H1 (cell line): Measurements from ENCODE around the gene GRM8. TPM values are rescaled to one million over a fixed set of nuclear protein-coding genes. Genes with fewer than 3 reads are reported as not detected.

Source experiments
- CTCF ChIA-PET: fragments of 300-600 bp; sonication (Branson Sonifier 250); formaldehyde crosslinking; loops from one replicate; lab custom pipeline; 2021; ENCODE audit not compliant: partially characterized antibody; lab: Charles Lee
- POLR2A ChIA-PET: fragments of 300-600 bp; sonication (Branson Sonifier 250); formaldehyde crosslinking; loops from one replicate; lab custom pipeline; 2021; ENCODE audit warnings: inconsistent platforms; ENCODE audit not compliant: partially characterized antibody; lab: Charles Lee
- DNase-seq, 2 experiments: peaks; one replicate each; pipeline versions ENCODE4 v3.0.0 to v3.0.0-alpha.2; 2010 to 2022; ENCODE audit warnings: low spot score in 2 of 2, low read depth in 1 of 2, mixed read lengths in 1 of 2
- FAIRE-seq: peaks from 2 replicates; lab custom pipeline; 2011; peaks lifted over from hg19 to GRCh38; lab: Jason Lieb, UNC
- H2AFZ ChIP-seq: 2 replicates; pipeline ENCODE4 v1.8.1; 2012; ENCODE audit warnings: low read length, inconsistent platforms
- H2AK5ac ChIP-seq: 2 replicates; pipeline ENCODE4 v1.6.1; 2013; ENCODE audit warnings: low read depth, low read length
- H2BK120ac ChIP-seq: replicated peaks from 2 replicates; pipeline ENCODE3; 2013; ENCODE audit warnings: low read depth, low read length, inconsistent platforms
- H2BK12ac ChIP-seq: 2 replicates; pipeline ENCODE4 v1.6.1; 2013; ENCODE audit warnings: low read depth, low read length
- H2BK15ac ChIP-seq: 2 replicates; pipeline ENCODE4 v1.6.1; 2013; ENCODE audit warnings: low read length
- H2BK20ac ChIP-seq: 2 replicates; pipeline ENCODE4 v1.6.1; 2013; ENCODE audit warnings: low read length
- H2BK5ac ChIP-seq: 2 replicates; pipeline ENCODE4 v1.6.1; 2013; ENCODE audit warnings: low read depth, low read length
- H3K14ac ChIP-seq: 2 replicates; pipeline ENCODE4 v1.6.1; 2013; ENCODE audit warnings: inconsistent platforms; ENCODE audit not compliant: insufficient read length
- H3K18ac ChIP-seq: 2 replicates; pipeline ENCODE4 v1.6.1; 2013; ENCODE audit warnings: low read length; ENCODE audit errors: extremely low read depth
- H3K23ac ChIP-seq: 2 replicates; pipeline ENCODE4 v1.6.1; 2013; ENCODE audit warnings: inconsistent platforms; ENCODE audit not compliant: insufficient read length
- H3K23me2 ChIP-seq: 2 replicates; pipeline ENCODE4 v1.6.1; 2013; ENCODE audit warnings: low read depth, low read length
- H3K27ac ChIP-seq: 2 replicates; pipeline ENCODE4 v1.6.1; 2011; ENCODE audit warnings: low read depth, low read length, inconsistent platforms
- H3K27me3 ChIP-seq, 4 experiments: replicated peaks in 1 of 4; 1 replicate in 1 of 4; 2 replicates in 3 of 4; pipeline versions ENCODE4 v1.6.1 to v1.8.1; 2011 to 2013; ENCODE audit warnings: low read length in 3 of 4, mild to moderate bottlenecking in 3 of 4, inconsistent platforms in 2 of 4, mixed read lengths in 2 of 4, moderate library complexity in 1 of 4; ENCODE audit not compliant: control insufficient read depth in 3 of 4, insufficient read depth in 3 of 4; ENCODE audit errors: extremely low read depth in 1 of 4
- H3K36me3 ChIP-seq, 4 experiments: 2 replicates each; pipeline versions ENCODE4 v1.6.1 to v1.8.1; 2011 to 2013; ENCODE audit warnings: mild to moderate bottlenecking in 4 of 4, low read length in 3 of 4, moderate library complexity in 2 of 4, control low read depth in 1 of 4, inconsistent platforms in 1 of 4; ENCODE audit not compliant: insufficient read depth in 4 of 4, control insufficient read depth in 2 of 4
- H3K4ac ChIP-seq: replicated peaks from 2 replicates; pipeline ENCODE3; 2013; ENCODE audit warnings: low read length, low read depth, mixed read lengths, inconsistent platforms; ENCODE audit not compliant: insufficient read length
- H3K4me1 ChIP-seq, 4 experiments: replicated peaks in 1 of 4; 1 replicate in 1 of 4; 2 replicates in 3 of 4; pipeline versions ENCODE4 v1.6.1 to v1.8.1; 2011 to 2013; ENCODE audit warnings: low read length in 3 of 4, inconsistent platforms in 2 of 4, mixed read lengths in 1 of 4; ENCODE audit not compliant: insufficient read depth in 4 of 4, control insufficient read depth in 3 of 4
- H3K4me2 ChIP-seq, 2 experiments: 2 replicates each; pipeline versions ENCODE4 v1.6.1 to v1.8.1; 2011 to 2013; ENCODE audit warnings: low read depth in 2 of 2, low read length in 2 of 2, control low read depth in 1 of 2, inconsistent platforms in 1 of 2, mild to moderate bottlenecking in 1 of 2; ENCODE audit not compliant: insufficient read depth in 1 of 2
- H3K4me3 ChIP-seq, 4 experiments: fragments of 200-600, 300-600 bp in 1 of 4; sonication (generic), shearing (Covaris generic), sonication (Bioruptor Twin) in 1 of 4; 2 replicates each; pipeline versions ENCODE4 v1.5.1 to v1.8.1; 2011 to 2016; ENCODE audit warnings: low read length in 4 of 4, low read depth in 3 of 4, control low read depth in 2 of 4, inconsistent platforms in 2 of 4, mild to moderate bottlenecking in 2 of 4, mixed read lengths in 1 of 4, moderate library complexity in 1 of 4; ENCODE audit not compliant: insufficient read depth in 2 of 4; ENCODE audit errors: extremely low read depth in 1 of 4
- H3K56ac ChIP-seq: replicated peaks from 2 replicates; pipeline ENCODE3; 2013; ENCODE audit warnings: low read depth, mild to moderate bottlenecking, mixed read lengths, low read length, inconsistent platforms; ENCODE audit not compliant: insufficient read length
- H3K79me1 ChIP-seq: 2 replicates; pipeline ENCODE4 v1.6.1; 2013; ENCODE audit warnings: low read depth, low read length, control low read depth
- H3K79me2 ChIP-seq, 2 experiments: 2 replicates each; pipeline versions ENCODE4 v1.6.1 to v1.8.1; 2012 to 2013; ENCODE audit warnings: low read length in 2 of 2, mild to moderate bottlenecking in 2 of 2, inconsistent platforms in 1 of 2; ENCODE audit not compliant: insufficient read depth in 2 of 2, control insufficient read depth in 1 of 2
- H3K9ac ChIP-seq, 4 experiments: replicated peaks in 1 of 4; 1 replicate in 1 of 4; 2 replicates in 3 of 4; pipeline versions ENCODE4 v1.6.1 to v1.8.1; 2011 to 2013; ENCODE audit warnings: low read depth in 3 of 4, low read length in 3 of 4, control low read depth in 2 of 4, mild to moderate bottlenecking in 2 of 4, moderate library complexity in 2 of 4, inconsistent platforms in 1 of 4; ENCODE audit errors: extremely low read depth in 1 of 4
- H3K9me3 ChIP-seq, 2 experiments: 2 replicates each; pipeline versions ENCODE4 v1.6.1 to v1.8.1; 2012 to 2013; ENCODE audit warnings: mild to moderate bottlenecking in 2 of 2, moderate library complexity in 2 of 2, control low read depth in 1 of 2, inconsistent platforms in 1 of 2, low read depth in 1 of 2, low read length in 1 of 2, mixed read lengths in 1 of 2; ENCODE audit not compliant: insufficient read depth in 2 of 2
- H4K20me1 ChIP-seq, 2 experiments: replicated peaks in 1 of 2; 2 replicates each; pipeline versions ENCODE3 to v1.8.1; 2011 to 2013; ENCODE audit warnings: inconsistent platforms in 2 of 2, low read length in 2 of 2, mild to moderate bottlenecking in 1 of 2; ENCODE audit not compliant: insufficient read depth in 2 of 2, control insufficient read depth in 1 of 2
- H4K5ac ChIP-seq: 2 replicates; pipeline ENCODE4 v1.6.1; 2013; ENCODE audit warnings: low read length, low read depth, mixed read lengths, inconsistent platforms; ENCODE audit not compliant: insufficient read length
- H4K8ac ChIP-seq: 2 replicates; pipeline ENCODE4 v1.8.0; 2013; ENCODE audit warnings: mild to moderate bottlenecking, moderate library complexity, low read length, inconsistent platforms; ENCODE audit not compliant: insufficient read depth; ENCODE audit errors: extremely low read depth
- H4K91ac ChIP-seq: replicated peaks from 2 replicates; pipeline ENCODE3; 2013; ENCODE audit warnings: low read length, mixed read lengths, inconsistent platforms; ENCODE audit not compliant: insufficient read length
- CBX5 ChIP-seq: fragments of 300-800, 300-1000 bp; sonication (generic); IDR thresholded peaks from 2 replicates; pipeline ENCODE4 v1.7.1; 2016; ENCODE audit warnings: antibody characterized with exemption, low read length, low read depth
- EP300 ChIP-seq, 2 experiments: IDR thresholded peaks; 1 replicate in 1 of 2; 2 replicates in 1 of 2; pipeline ENCODE4 v1.6.1; 2011 to 2012; ENCODE audit warnings: low read depth in 2 of 2, low read length in 2 of 2, mild to moderate bottlenecking in 2 of 2, borderline replicate concordance in 1 of 2, inconsistent platforms in 1 of 2, moderate library complexity in 1 of 2
- KDM5A ChIP-seq: fragments of 200-600 bp; IDR thresholded peaks from 2 replicates; pipeline ENCODE4 v1.7.1; 2012; ENCODE audit warnings: mild to moderate bottlenecking, low read length, inconsistent platforms, mixed read lengths
- MAX ChIP-seq: IDR thresholded peaks from 2 replicates; pipeline ENCODE4 v1.6.1; 2012; ENCODE audit warnings: inconsistent platforms
- POU5F1 ChIP-seq: IDR thresholded peaks from 2 replicates; pipeline ENCODE4 v1.6.1; 2011; ENCODE audit warnings: low read depth, mild to moderate bottlenecking, low read length, moderate library complexity
- SIRT6 ChIP-seq: IDR thresholded peaks from one replicate; pipeline ENCODE4 v1.7.1; 2012; ENCODE audit warnings: low read length, inconsistent platforms
- TAF7 ChIP-seq: optimal IDR thresholded peaks from 2 replicates; pipeline ENCODE3; 2011; ENCODE audit warnings: low read depth, mild to moderate bottlenecking, inconsistent platforms, low read length, moderate library complexity, borderline replicate concordance
- YY1 ChIP-seq: IDR thresholded peaks from 2 replicates; pipeline ENCODE4 v1.6.1; 2011; ENCODE audit warnings: low read depth, mild to moderate bottlenecking, low read length
- WGBS, 2 experiments: shearing (Covaris generic) in 1 of 2; methylation state at CpG; one replicate each; pipeline versions ENCODE4 v1.1.6 to v1.1.7; 2013 to 2015; ENCODE audit warnings: low lambda C conversion rate in 2 of 2, mixed read lengths in 2 of 2, inconsistent platforms in 1 of 2, low coverage in 1 of 2, missing lambda C conversion rate in 1 of 2; ENCODE audit not compliant: insufficient replicate concordance in 2 of 2, insufficient coverage in 1 of 2, insufficient read length in 1 of 2; ENCODE audit errors: extremely low coverage in 1 of 2, missing lambda C conversion rate in 1 of 2; 5-methylcytosine and 5-hydroxymethylcytosine counted together
- polyA plus RNA-seq, 7 experiments: library from polyadenylated mRNA; depleted of rRNA in 3 of 7; stranded (reverse) in 5 of 7; unstranded in 2 of 7; fragments of >200 nt in 5 of 7; fragments of 200-250 nt in 2 of 7; gene quantifications; 1 replicate in 5 of 7; 2 replicates in 1 of 7; 4 replicates in 1 of 7; pipeline versions ENCODE4 v1.2.1 to v1.2.3, GENCODE V29; 2011 to 2013; ENCODE audit warnings: missing spikeins in 2 of 7, mixed read lengths in 2 of 7
- total RNA-seq: library from RNA; stranded (reverse); fragmentation: NEBNext Ultra II Directional; extraction: Animal tissue kit (Norgen Biotek cat#: 25700); gene quantifications from 2 replicates; pipeline ENCODE4 v1.2.1, GENCODE V29; 2021

GRM8 gene
- total and polyA plus RNA-seq, 2 of the 8 experiments (the other 6 are each of a cell fraction or from before 2014, with no cell fraction given): 2.6 to 2.8 TPM

GRCh38 chr7:127162366-127162765 lies 90.4 kb downstream of the GRM8 start:
- Histone ChIP-seq H3K9ac (no peak overlapping the region), H3K23me2 (no peaks in the 10 kb centered on the region), H2AK5ac (no peak overlapping the region), H3K79me2 (no peaks in the 10 kb centered on the region), H3K4ac (no peak overlapping the region), H3K9me3 (no peaks in the 10 kb centered on the region), H3K23ac (no peak overlapping the region), H2BK12ac (no peak overlapping the region), H3K4me1 (no peaks in the 10 kb centered on the region), H2BK20ac (no peak overlapping the region), H4K5ac (no peak overlapping the region)
- no peak for DNase-seq
- WGBS, 2 experiments: 84% methylated on average over 2 of the region's 2 CpGs; no CpG with 5 or more reads in 1 of the 2 experiments
- POLR2A ChIA-PET: no interaction called here
- TF ChIP-seq SIRT6 (no peak), POU5F1 (no peak), CBX5 (no peak), TAF7 (no peak), KDM5A (no peak), MAX (no peak), EP300 (IDR thresholded peaks at IDR 0.05; ENCODE audit: borderline replicate concordance in 1 of 2, low read depth in 2 of 2, low read length in 2 of 2) (no peak), YY1 (no peak)
- TF ChIP-seq, all 59 proteins: peak for 0
- Histone ChIP-seq H3K27me3 (no peaks in the 10 kb centered on the region), H3K56ac (no peak overlapping the region), H4K91ac (no peak overlapping the region), H2AFZ (no peak overlapping the region), H2BK5ac (no peak overlapping the region), H3K36me3 (no peaks in the 10 kb centered on the region), H2BK120ac (no peak overlapping the region), H3K27ac (no peak overlapping the region), H3K18ac (no peak overlapping the region), H3K79me1 (no peaks in the 10 kb centered on the region), H2BK15ac (no peak overlapping the region), H3K4me3 (no peak overlapping the region), H3K4me2 (no peak overlapping the region), H4K8ac (no peak overlapping the region), H4K20me1 (peaks cover 0 to 2% of the 10 kb centered on the region in 2 experiments), H3K14ac (no peak overlapping the region)
- CTCF ChIA-PET: interaction anchor here (2.1 to 3.3 kb wide), 2 partner anchors 9 to 91 kb away, joined by 6 to 11 read pairs; partner anchors contain the start of gene GRM8
- no peak for FAIRE-seq
